Endothelial cell of umbilical vein (primary cell): ENCODE results near the gene SPEF1. TPM values are rescaled to one million over a fixed set of nuclear protein-coding genes. Genes with fewer than 3 reads are reported as not detected.

Experiments used
- BruUV-seq: library from RNA; stranded (reverse); fragments of 400-500 nt; replicated peaks from 2 replicates; lab custom pipeline; 2021; lab: Mats Ljungman, UMichigan
- CTCF ChIA-PET: fragments of 300-600, 350-600 bp; sonication (Branson Sonifier 250); formaldehyde crosslinking; loops from one replicate; lab custom pipeline; 2021; ENCODE audit warnings: antibody characterized with exemption, inconsistent platforms; lab: Charles Lee
- POLR2A ChIA-PET: fragments of 300-600, 350-600 bp; sonication (Branson Sonifier 250); formaldehyde crosslinking; loops from one replicate; lab custom pipeline; 2021; ENCODE audit warnings: antibody characterized with exemption, inconsistent platforms; lab: Charles Lee
- DNase-seq: peaks from one replicate; pipeline ENCODE4 v3.0.0-alpha.2; 2011; ENCODE audit warnings: low read depth, low spot score
- FAIRE-seq: peaks from 2 replicates; lab custom pipeline; 2011; peaks lifted over from hg19 to GRCh38; lab: Jason Lieb, UNC
- H2AFZ ChIP-seq: 2 replicates; pipeline ENCODE4 v1.6.0; 2012; ENCODE audit warnings: low read depth, low read length, control low read depth, inconsistent platforms
- H3K27ac ChIP-seq: 2 replicates; pipeline ENCODE4 v1.5.1; 2011; ENCODE audit warnings: low read depth, mild to moderate bottlenecking, control low read depth, low read length, moderate library complexity; ENCODE audit not compliant: insufficient read depth
- H3K27me3 ChIP-seq, 2 experiments: 2 replicates each; pipeline versions ENCODE4 v1.6.0 to v1.6.1; 2011; ENCODE audit warnings: low read length in 2 of 2, mixed read lengths in 1 of 2; ENCODE audit not compliant: control insufficient read depth in 2 of 2, insufficient read depth in 2 of 2
- H3K36me3 ChIP-seq, 2 experiments: 2 replicates in 1 of 2; 3 replicates in 1 of 2; pipeline ENCODE4 v1.5.1; 2011; ENCODE audit warnings: low read length in 2 of 2, mild to moderate bottlenecking in 1 of 2, moderate library complexity in 1 of 2; ENCODE audit not compliant: control insufficient read depth in 2 of 2, insufficient read depth in 2 of 2; ENCODE audit errors: extremely low read depth in 1 of 2
- H3K4me1 ChIP-seq: 3 replicates; pipeline ENCODE4 v1.5.1; 2011; ENCODE audit warnings: mild to moderate bottlenecking, low read length; ENCODE audit not compliant: control insufficient read depth, insufficient read depth; ENCODE audit errors: extremely low read depth
- H3K4me2 ChIP-seq: 2 replicates; pipeline ENCODE4 v1.6.1; 2011; ENCODE audit warnings: low read length, control low read depth, mixed read lengths; ENCODE audit not compliant: insufficient read depth
- H3K4me3 ChIP-seq, 3 experiments: fragments of 200-600 bp in 1 of 3; sonication (generic), shearing (Covaris generic) in 1 of 3; replicated peaks in 1 of 3; 2 replicates each; pipeline ENCODE4 v1.5.1; 2011 to 2016; ENCODE audit warnings: control low read depth in 3 of 3, low read length in 3 of 3, mild to moderate bottlenecking in 2 of 3, inconsistent platforms in 1 of 3, low read depth in 1 of 3, moderate library complexity in 1 of 3; ENCODE audit not compliant: insufficient read depth in 1 of 3
- H3K79me2 ChIP-seq: 2 replicates; pipeline ENCODE4 v1.6.0; 2012; ENCODE audit warnings: low read length, inconsistent platforms; ENCODE audit not compliant: control insufficient read depth, insufficient read depth
- H3K9ac ChIP-seq: replicated peaks from 2 replicates; pipeline ENCODE3; 2011; ENCODE audit warnings: low read length, control low read depth; ENCODE audit not compliant: insufficient read depth; ENCODE audit errors: extremely low read depth
- H3K9me1 ChIP-seq: replicated peaks from 3 replicates; pipeline ENCODE4 v1.6.0; 2011; ENCODE audit warnings: mild to moderate bottlenecking, low read length; ENCODE audit not compliant: control insufficient read depth, insufficient read depth; ENCODE audit errors: extremely low read depth
- H3K9me3 ChIP-seq: replicated peaks from 2 replicates; pipeline ENCODE4 v1.5.1; 2012; ENCODE audit warnings: low read length, inconsistent platforms; ENCODE audit not compliant: control insufficient read depth, insufficient read depth
- H4K20me1 ChIP-seq: replicated peaks from 2 replicates; pipeline ENCODE3; 2011; ENCODE audit warnings: mild to moderate bottlenecking, low read length; ENCODE audit not compliant: control insufficient read depth, insufficient read depth; ENCODE audit errors: extremely low read depth
- EZH2 ChIP-seq: IDR thresholded peaks from 2 replicates; pipeline ENCODE4 v1.6.1; 2012; ENCODE audit warnings: borderline replicate concordance, low read depth, mild to moderate bottlenecking, moderate library complexity, low read length, inconsistent platforms; ENCODE audit not compliant: severe bottlenecking
- FOS ChIP-seq: IDR thresholded peaks from 2 replicates; pipeline ENCODE4 v1.6.1; 2011; ENCODE audit warnings: mild to moderate bottlenecking, low read length, moderate library complexity, borderline replicate concordance; ENCODE audit not compliant: insufficient read depth
- GATA2 ChIP-seq: IDR thresholded peaks from 2 replicates; pipeline ENCODE4 v1.7.0; 2011; ENCODE audit warnings: low read depth, mild to moderate bottlenecking, moderate library complexity, mixed read lengths, low read length; ENCODE audit not compliant: insufficient read length, insufficient read depth
- JUN ChIP-seq: IDR thresholded peaks from 2 replicates; pipeline ENCODE4 v1.6.1; 2011; ENCODE audit warnings: borderline replicate concordance, low read depth; ENCODE audit not compliant: insufficient read length, insufficient read depth
- MYC ChIP-seq: IDR thresholded peaks from one replicate; pipeline ENCODE4 v1.6.1; 2011; ENCODE audit warnings: mild to moderate bottlenecking, low read depth, low read length
- POLR2A ChIP-seq: IDR thresholded peaks from 2 replicates; pipeline ENCODE4 v1.6.1; 2012; ENCODE audit warnings: low read depth, mild to moderate bottlenecking, control low read depth, low read length
- POLR2AphosphoS5 ChIP-seq: IDR thresholded peaks from 2 replicates; pipeline ENCODE4 v1.6.1; 2012; ENCODE audit warnings: low read depth, mild to moderate bottlenecking, control low read depth, low read length, moderate library complexity; ENCODE audit not compliant: insufficient read depth
- dilution Hi-C: fragments of 300-500 bp; cut with MboI; formaldehyde crosslinking; loops from one replicate; pipeline ENCODE4 v1.15.0; 2019; ENCODE audit warnings: low sequenced_read_pairs; ENCODE audit not compliant: extremely low pct_ligation_motif_present
- intact Hi-C: fragments of 100-400 bp; cut with micrococcal nuclease; formaldehyde crosslinking; loops from one replicate; pipeline ENCODE4 v1.10.0; 2022
- polyA plus RNA-seq, 4 experiments: library from polyadenylated mRNA; depleted of rRNA in 3 of 4; stranded (reverse) in 3 of 4; unstranded in 1 of 4; fragments of >200 nt; gene quantifications; 2 replicates each; pipeline versions ENCODE4 v1.2.1 to v1.2.3, GENCODE V29; 2011 to 2012; ENCODE audit warnings: missing spikeins in 1 of 4
- total RNA-seq: library from RNA; stranded (reverse); gene quantifications from 2 replicates; pipeline ENCODE4 v1.2.3, GENCODE V29; 2021
- TF ChIP-seq, protein P1 (sequence below): IDR thresholded peaks from 2 replicates; pipeline ENCODE4 v1.6.1; 2011; ENCODE audit not compliant: insufficient read depth, insufficient read length
- TF ChIP-seq, protein P2 (sequence below), 2 donors: IDR thresholded peaks; 1 replicate in 1 of 2; 2 replicates in 1 of 2; pipeline ENCODE4 v1.5.1; 2011; ENCODE audit warnings: low read length in 2 of 2, mild to moderate bottlenecking in 2 of 2, moderate library complexity in 2 of 2, control low read depth in 1 of 2, inconsistent platforms in 1 of 2, low read depth in 1 of 2; ENCODE audit not compliant: insufficient read depth in 1 of 2; ENCODE audit errors: extremely low read depth in 1 of 2

Gene SPEF1
- total and polyA plus RNA-seq, 2 donors (not counting 3 experiments of a cell fraction or from before 2014, with no cell fraction given) = 0.07 to 0.44 TPM

DNA sequence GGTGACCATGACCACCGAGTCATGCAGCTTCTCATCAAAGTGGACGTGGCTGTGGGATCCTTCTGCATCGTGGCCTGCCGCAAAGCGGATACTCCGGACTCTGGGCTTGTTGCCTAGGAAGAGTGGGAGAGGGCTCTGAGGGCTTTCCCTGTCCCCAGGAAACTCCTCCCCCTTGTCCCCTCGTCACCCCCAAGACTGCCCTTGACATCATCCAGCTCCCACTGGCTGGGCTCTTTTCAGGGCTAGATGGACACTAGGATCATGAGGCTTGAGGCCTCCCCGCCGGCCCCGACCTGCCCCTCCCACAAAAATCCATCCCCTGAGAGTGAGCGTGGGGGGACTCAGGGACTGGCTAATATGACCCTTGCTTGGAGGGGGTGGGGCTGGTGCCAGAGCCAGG is 22.7 kb downstream of the SPEF1 start:
- dilution Hi-C loops = no loop called here

GRCh38 chr20:3757268-3757667 is 24.0 kb downstream of the SPEF1 start:
- CTCF ChIA-PET = interaction anchor here (0.9 to 5.7 kb wide), 10 partner anchors 9 to 328 kb away, joined by 3 to 76 read pairs (median 5); partner anchors contain the start of genes ADISSP, AP5S1 and SPEF1

More for the DNA sequence above, 22.7 kb downstream of the SPEF1 start:
- no peak for TF ChIP-seq GATA2
- no peak for TF ChIP-seq FOS
- TF ChIP-seq, protein P1, sequence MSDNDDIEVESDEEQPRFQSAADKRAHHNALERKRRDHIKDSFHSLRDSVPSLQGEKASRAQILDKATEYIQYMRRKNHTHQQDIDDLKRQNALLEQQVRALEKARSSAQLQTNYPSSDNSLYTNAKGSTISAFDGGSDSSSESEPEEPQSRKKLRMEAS = no peak
- no peak for TF ChIP-seq POLR2A
- TF ChIP-seq EZH2 = no peak
- no peak overlapping the region for H2AFZ ChIP-seq
- no peaks in the 10 kb centered on the region for H3K9me3 ChIP-seq
- no peak overlapping the region for H3K4me2 ChIP-seq
- ChIA-PET CTCF (interaction anchor here (1.2 to 2.7 kb wide), 5 partner anchors 10 to 195 kb away, joined by 3 to 7 read pairs (median 4); partner anchors contain the start of gene ADISSP), POLR2A (no interaction called here)
- H3K79me2 ChIP-seq = no peaks in the 10 kb centered on the region
- BruUV-seq = no TSS peak
- intact Hi-C loops = no loop called here
- H3K36me3 ChIP-seq = peaks cover 0 to 9% of the 10 kb centered on the region in 2 experiments
- H3K9me1 ChIP-seq = no peaks in the 10 kb centered on the region
- H3K4me1 ChIP-seq = no peaks in the 10 kb centered on the region
- no peaks in the 10 kb centered on the region for H3K27me3 ChIP-seq
- DNase-seq (no peak), FAIRE-seq (no peak)
- H3K9ac ChIP-seq = no peak overlapping the region
- no peak overlapping the region for H3K27ac ChIP-seq
- H4K20me1 ChIP-seq = no peaks in the 10 kb centered on the region
- no peak overlapping the region for H3K4me3 ChIP-seq

More at GRCh38 chr20:3757268-3757667, 24.0 kb downstream of the SPEF1 start:
- no peak overlapping the region for H2AFZ ChIP-seq
- POLR2A ChIA-PET = no interaction called here
- TF ChIP-seq GATA2 (no peak), POLR2A (no peak), POLR2AphosphoS5 (no peak), FOS (no peak), MYC (no peak), JUN (no peak), EZH2 (no peak)
- TF ChIP-seq, protein P2, sequence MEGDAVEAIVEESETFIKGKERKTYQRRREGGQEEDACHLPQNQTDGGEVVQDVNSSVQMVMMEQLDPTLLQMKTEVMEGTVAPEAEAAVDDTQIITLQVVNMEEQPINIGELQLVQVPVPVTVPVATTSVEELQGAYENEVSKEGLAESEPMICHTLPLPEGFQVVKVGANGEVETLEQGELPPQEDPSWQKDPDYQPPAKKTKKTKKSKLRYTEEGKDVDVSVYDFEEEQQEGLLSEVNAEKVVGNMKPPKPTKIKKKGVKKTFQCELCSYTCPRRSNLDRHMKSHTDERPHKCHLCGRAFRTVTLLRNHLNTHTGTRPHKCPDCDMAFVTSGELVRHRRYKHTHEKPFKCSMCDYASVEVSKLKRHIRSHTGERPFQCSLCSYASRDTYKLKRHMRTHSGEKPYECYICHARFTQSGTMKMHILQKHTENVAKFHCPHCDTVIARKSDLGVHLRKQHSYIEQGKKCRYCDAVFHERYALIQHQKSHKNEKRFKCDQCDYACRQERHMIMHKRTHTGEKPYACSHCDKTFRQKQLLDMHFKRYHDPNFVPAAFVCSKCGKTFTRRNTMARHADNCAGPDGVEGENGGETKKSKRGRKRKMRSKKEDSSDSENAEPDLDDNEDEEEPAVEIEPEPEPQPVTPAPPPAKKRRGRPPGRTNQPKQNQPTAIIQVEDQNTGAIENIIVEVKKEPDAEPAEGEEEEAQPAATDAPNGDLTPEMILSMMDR (IDR thresholded peaks at IDR 0.05; ENCODE audit: extremely low read depth in 1 of 2, insufficient read depth in 1 of 2, low read depth in 1 of 2, low read length in 2 of 2) = no peak
- TF ChIP-seq, protein P1 = no peak
- H3K36me3 ChIP-seq = peaks cover 0 to 9% of the 10 kb centered on the region in 2 experiments
- intact Hi-C loops = no loop called here
- H3K9ac ChIP-seq = no peak overlapping the region
- DNase-seq = no peak
- dilution Hi-C loops = no loop called here
- H3K27me3 ChIP-seq = no peaks in the 10 kb centered on the region
- no peak overlapping the region for H3K27ac ChIP-seq
- no peaks in the 10 kb centered on the region for H3K79me2 ChIP-seq
- H3K4me2 ChIP-seq = no peak overlapping the region
- no peaks in the 10 kb centered on the region for H3K4me1 ChIP-seq
- BruUV-seq = no TSS peak
- no peak for FAIRE-seq
- no peaks in the 10 kb centered on the region for H4K20me1 ChIP-seq
- no peak overlapping the region for H3K4me3 ChIP-seq
- H3K9me1 ChIP-seq = no peaks in the 10 kb centered on the region
- no peaks in the 10 kb centered on the region for H3K9me3 ChIP-seq
